HG03175 (cell line): Measurements from ENCODE around the gene RNF126.
"Not testable (repeated sequence)": the region's sequence is repeated elsewhere in the genome, so short reads cannot be mapped to it uniquely, and the experiment has no call there.

ENCODE experiments used
- ATAC-seq: cut with Tn5 transposase; IDR thresholded peaks from one replicate; pipeline ENCODE4 v1.9.1; 2021; ENCODE audit warnings: mild to moderate bottlenecking, moderate library complexity; ENCODE audit not compliant: unreplicated experiment

The RNF126 gene

GRCh38 chr19:662962-663681 lies at the start of gene RNF126:
RNF126 (minus strand) TSS chr19:663214; CDS start chr19:663121, 93 bp downstream.
- peak; percentile 65 for ATAC-seq

GRCh38 chr19:711254-711653 lies 48.2 kb upstream of the RNF126 start:
- ATAC-seq = no peak

- no peak for ATAC-seq
Measured at GRCh38 chr19:710767-711166, 47.8 kb upstream of the RNF126 start.

DNA sequence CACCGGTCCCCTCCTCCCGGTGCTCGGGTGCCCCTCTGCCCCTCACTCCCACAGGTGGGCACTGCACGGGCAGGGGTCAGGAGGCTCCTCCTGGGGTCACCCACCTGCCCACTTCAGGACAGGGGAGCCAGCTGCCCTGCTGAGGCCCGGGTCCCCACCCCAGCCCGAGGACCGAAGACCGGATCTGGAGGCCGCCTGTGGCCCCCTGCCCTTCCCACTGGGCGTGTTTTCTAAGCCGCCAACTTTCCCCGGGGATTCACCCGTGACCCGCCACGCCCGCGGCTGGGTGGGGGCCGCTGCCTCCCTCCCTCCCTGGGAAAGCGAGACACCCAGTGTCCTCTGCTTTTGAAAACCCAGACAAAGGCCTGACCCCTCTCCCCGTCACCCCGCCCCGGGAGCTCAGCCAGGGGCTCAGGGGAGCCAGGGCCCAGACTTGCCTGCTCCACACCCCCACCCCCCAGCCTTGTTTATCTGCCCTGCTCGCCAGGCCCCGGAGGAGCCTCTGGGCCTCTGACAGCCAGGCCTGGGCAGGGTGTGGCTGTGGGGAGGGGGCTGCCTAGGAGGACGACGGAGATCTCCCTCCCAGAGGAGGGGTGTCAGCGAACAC lies 47.1 kb upstream of the RNF126 start:
- no peak for ATAC-seq

DNA sequence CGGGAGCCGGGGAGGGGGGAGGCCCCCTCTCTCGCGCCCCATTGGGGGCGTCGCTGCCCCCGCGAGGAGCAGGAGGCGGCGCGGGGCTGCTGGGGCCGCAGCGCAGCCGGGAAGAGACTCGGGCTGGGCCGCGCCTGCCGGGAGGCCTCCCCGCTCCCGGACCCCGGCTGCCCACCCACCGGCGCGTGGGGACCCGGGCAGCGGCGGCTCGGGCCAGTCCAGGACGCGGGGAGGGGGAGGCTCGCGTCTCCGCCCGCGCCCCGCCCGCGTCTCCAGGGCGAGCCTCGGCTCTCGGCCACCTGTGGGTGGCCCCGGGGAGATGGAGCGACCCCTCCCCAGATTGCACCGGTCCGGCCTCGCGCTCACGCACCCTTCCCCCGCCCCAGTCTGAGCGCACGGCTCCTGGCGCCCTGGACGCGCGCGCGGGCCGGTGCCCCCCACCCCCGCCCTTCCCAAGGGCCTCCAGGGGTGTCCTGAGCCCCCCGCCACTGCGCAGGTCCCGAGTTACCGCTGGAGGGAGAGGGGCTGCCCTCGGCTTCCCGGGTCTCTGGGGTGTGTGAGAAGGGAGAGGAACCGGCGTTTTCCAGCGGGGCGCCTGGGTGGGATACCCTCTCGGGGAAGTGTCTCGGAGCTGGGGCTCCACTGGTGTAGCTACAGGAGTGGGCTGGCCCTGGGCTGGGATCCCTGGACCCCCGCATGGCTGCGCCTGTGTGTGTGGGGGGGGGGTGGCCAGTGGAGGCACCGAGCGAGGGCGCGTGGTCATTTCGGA lies 46.4 kb upstream of the RNF126 start:
- no peak for ATAC-seq

- no peak for ATAC-seq
Measured at GRCh38 chr19:708154-709143, 45.4 kb upstream of the RNF126 start, which contains the start of gene PALM. PALM (plus strand) TSS chr19:708935; CDS start chr19:709147, 212 bp downstream.

- ATAC-seq = no peak
Measured at GRCh38 chr19:704447-704741, 41.4 kb upstream of the RNF126 start.

- ATAC-seq = no peak
Measured at GRCh38 chr19:703651-704446, 40.8 kb upstream of the RNF126 start.

- no peak for ATAC-seq
Measured at GRCh38 chr19:703329-703650, 40.3 kb upstream of the RNF126 start.

DNA sequence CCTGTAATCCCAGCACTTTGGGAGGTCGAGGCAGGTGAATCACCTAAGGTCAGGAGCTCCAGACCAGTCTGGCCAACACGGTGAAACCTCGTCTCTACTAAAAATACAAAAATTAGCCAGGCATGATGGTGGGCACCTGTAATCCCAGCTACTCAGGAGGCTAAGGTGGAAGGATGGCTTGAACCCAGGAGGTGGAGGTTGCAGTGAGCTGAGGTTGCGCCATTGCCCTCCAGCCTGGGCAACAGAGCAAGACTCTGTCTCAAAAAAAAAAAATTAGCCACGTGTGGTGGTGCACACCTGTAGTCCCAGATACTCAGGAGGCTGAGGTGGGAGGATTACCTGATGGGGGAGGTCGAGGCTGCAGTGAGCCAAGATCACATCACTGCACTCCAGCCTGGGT lies 39.8 kb upstream of the RNF126 start:
- ATAC-seq = not testable (repeated sequence)

- not testable (repeated sequence) for ATAC-seq
Measured at GRCh38 chr19:699885-700284, 36.9 kb upstream of the RNF126 start.

GRCh38 chr19:698529-698928 lies 35.5 kb upstream of the RNF126 start:
- ATAC-seq = not testable (repeated sequence)

GRCh38 chr19:695352-695949 lies 32.4 kb upstream of the RNF126 start, which contains the start of gene PRSS57:
PRSS57 (minus strand) TSS chr19:695452; CDS start chr19:695430, 22 bp downstream.
- no peak for ATAC-seq

DNA sequence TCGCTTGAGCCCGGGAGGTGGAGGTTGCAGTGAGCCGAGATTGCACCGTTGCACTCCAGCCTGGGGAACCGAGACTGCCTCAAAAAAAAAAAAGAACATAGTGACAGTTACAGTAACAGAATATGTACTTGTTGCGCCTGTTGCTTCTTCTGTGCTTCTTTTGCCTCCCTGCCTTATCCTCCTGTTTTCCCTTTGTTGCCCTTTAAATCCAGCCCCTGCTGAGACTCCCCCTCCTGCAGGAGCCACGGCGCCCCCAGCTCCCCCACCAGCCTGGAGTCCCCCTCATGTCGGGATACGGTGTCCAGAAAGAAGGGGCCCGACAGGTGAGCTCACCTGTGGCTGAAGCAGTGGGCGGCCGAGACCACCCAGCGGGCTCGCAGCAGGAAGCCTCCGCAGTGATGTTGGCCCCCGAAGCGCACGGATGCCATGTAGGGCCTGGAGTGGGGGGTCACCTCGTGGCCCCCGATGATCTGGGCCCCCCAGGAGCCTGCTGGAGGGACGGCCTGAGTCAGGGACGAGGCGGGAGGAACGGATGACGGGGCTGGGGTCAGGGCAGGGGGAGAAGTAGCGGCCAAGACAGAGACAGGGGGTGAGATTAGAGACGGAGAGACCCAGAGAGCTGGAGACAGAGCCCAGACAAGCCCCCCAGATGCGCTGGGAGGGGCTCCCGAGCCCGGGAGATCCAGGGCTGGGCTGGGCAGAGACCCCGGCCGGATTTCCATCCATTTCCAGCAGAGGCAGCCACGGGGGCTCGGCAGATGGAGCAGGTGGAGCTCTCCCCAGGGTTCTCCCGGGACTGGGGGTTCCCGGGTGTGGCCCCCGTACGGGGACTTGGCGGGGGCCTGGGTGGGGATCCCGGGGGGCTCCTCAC lies 31.7 kb upstream of the RNF126 start:
- no peak for ATAC-seq

GRCh38 chr19:690203-690602 lies 27.2 kb upstream of the RNF126 start:
- ATAC-seq = no peak

GRCh38 chr19:688992-689391 lies 26.0 kb upstream of the RNF126 start:
- no peak for ATAC-seq

DNA sequence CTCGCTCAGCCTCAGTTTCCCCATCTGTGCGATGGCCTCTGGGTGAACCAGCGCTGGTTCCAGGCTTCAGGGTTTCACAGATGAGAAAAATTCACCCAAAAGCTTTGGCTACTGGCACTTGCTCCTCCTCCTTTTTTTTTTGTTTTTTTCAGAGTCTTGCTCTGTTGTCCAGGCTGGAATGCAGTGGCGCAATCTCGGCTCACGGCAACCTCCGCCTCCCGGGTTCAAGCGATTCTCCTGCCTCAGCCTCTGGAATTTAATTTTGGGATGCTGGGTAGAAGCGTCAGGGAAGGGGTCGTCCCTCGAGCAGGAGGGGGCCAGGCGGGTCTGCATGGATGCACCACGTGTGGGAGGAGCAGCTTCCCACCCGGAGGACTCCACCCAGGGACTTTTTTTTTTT lies 25.2 kb upstream of the RNF126 start:
- ATAC-seq = no peak

- ATAC-seq = no peak
Measured at GRCh38 chr19:687569-688166, 24.7 kb upstream of the RNF126 start.
